Stimulated activated CD4-positive, alpha-beta T cell treated with anti-CD3 and anti-CD28 coated beads, Interleukin-12 subunit alpha, Interleukin-12 subunit beta, amount 100 ng/mL, for 4 hours (primary cell): Measurements from ENCODE around the gene MON2.

Source experiments
- DNase-seq: peaks from one replicate; pipeline ENCODE4 v3.0.0-alpha.2; 2020

Gene MON2

GRCh38 chr12:62618319-62618718 is 151.7 kb downstream of the MON2 start:
- no peak for DNase-seq

- DNase-seq = no peak
Observed at GRCh38 chr12:62618930-62619329, 152.3 kb downstream of the MON2 start.

- no peak for DNase-seq
Observed at GRCh38 chr12:62621101-62621638, 154.5 kb downstream of the MON2 start.

- DNase-seq = no peak
Observed at GRCh38 chr12:62622177-62622576, 155.6 kb downstream of the MON2 start.

- DNase-seq = no peak
Observed at GRCh38 chr12:62625228-62625627, 158.6 kb downstream of the MON2 start.

- DNase-seq = no peak
Observed at GRCh38 chr12:62627181-62627580, 160.6 kb downstream of the MON2 start.

GRCh38 chr12:62629413-62629812 is 162.8 kb downstream of the MON2 start:
- no peak for DNase-seq

- no peak for DNase-seq
Observed at GRCh38 chr12:62629971-62630739, 163.5 kb downstream of the MON2 start.

- peak; percentile 16 for DNase-seq
Observed at GRCh38 chr12:62631471-62632410, 165.1 kb downstream of the MON2 start.

GRCh38 chr12:62632411-62632918 is 165.8 kb downstream of the MON2 start:
- peak; percentile 5 for DNase-seq

GRCh38 chr12:62635649-62636048 is 169.0 kb downstream of the MON2 start:
- no peak for DNase-seq

- no peak for DNase-seq
Observed at GRCh38 chr12:62637679-62638078, 171.1 kb downstream of the MON2 start.

GRCh38 chr12:62640910-62641448 is 174.4 kb downstream of the MON2 start:
- DNase-seq = peak; percentile 13

GRCh38 chr12:62642486-62642885 is 175.9 kb downstream of the MON2 start:
- DNase-seq = no peak

- no peak for DNase-seq
Observed at GRCh38 chr12:62643486-62643885, 176.9 kb downstream of the MON2 start.

- no peak for DNase-seq
Observed at GRCh38 chr12:62646566-62646965, 179.9 kb downstream of the MON2 start.

- DNase-seq = no peak
Observed at GRCh38 chr12:62647586-62647985, 181.0 kb downstream of the MON2 start.

GRCh38 chr12:62649412-62650138 is 182.9 kb downstream of the MON2 start:
- no peak for DNase-seq
